Activated CD4-positive, CD25-positive, alpha-beta regulatory T cell treated with anti-CD3 and anti-CD28 coated beads, Interleukin-2, amount 50 U/mL, for 24 hours (primary cell): ENCODE results near the gene PARP11.
"Not testable (repeated sequence)": the region's sequence is repeated elsewhere in the genome, so short reads cannot be mapped to it uniquely, and the experiment has no call there.

Experiments used
- ATAC-seq, 2 donors: fragments of 150-1000 bp; cut with Tn5 transposase; one replicate each; pipeline ENCODE4 v1.10.0; 2021; ENCODE audit warnings: mild to moderate bottlenecking in 1 of 2, moderate library complexity in 1 of 2

PARP11 gene

DNA sequence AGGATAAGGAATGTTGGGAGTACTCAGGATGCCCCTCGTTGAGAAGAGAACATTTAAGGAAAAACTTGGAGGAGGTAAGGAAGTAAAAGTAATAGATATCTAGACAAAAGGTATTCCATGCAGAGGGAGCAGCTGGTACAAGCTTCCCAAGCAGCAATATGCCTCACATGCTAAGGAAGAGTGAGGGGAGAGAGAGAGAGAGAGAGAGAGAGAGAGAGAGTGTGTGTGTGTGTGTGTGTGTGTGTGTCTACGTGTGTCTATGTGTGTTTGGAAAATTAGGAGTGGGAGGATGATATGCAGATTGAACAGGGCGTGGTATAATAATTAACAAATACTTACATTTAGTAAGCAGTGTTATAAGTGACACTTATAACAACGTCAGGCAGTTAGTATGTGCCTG lies 9.2 kb upstream of the PARP11 start:
- ATAC-seq = no peak

DNA sequence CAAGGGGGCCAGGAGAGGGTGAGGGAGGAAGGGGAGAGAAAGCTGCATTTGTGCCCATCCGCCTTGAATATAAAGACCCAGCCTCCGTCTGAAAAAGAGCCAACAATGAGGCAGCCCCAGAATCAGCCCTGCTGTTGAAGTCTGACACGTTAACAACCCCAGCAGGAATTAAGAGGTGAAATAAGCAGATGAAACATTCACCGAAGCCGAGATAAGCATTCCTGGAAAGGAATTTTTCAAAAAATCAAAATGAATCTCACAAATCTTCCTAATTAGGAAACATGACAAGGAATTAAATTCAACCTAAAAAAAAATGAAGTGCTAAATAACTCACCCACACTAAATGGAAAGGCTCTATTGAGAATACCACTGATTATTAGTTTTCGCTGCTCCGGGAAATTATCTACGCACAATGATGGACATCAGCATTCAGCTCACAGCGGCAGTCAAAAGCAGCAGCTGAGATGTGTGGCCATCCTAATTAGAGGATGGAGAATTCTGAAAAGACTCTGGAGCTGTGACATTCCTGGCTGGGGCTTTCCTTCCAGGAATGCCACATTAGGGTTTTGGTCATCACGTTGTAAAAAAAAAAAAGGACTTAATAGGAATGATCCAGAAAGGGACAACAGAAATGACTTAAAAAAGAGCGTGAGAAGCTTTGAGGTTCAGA lies 8.2 kb upstream of the PARP11 start:
- ATAC-seq = no peak

DNA sequence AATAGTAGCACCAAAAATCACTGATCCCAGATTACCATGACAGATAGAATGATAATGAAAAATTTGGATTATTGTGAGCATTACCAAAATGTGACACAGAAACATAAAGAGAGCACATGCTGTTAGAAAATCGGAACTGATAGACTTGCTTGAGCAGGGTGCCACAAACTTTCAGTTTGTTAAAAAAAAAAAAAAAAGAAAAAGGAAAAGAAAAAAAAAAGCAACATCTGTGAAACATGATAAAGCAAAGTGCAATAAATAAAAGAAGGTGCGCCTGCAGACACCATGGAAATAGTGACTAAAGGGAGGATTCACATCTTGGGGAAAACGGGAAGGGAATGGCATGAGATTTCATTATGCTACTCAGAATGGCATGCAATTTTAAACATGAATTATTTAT lies 6.6 kb upstream of the PARP11 start:
- no peak for ATAC-seq

DNA sequence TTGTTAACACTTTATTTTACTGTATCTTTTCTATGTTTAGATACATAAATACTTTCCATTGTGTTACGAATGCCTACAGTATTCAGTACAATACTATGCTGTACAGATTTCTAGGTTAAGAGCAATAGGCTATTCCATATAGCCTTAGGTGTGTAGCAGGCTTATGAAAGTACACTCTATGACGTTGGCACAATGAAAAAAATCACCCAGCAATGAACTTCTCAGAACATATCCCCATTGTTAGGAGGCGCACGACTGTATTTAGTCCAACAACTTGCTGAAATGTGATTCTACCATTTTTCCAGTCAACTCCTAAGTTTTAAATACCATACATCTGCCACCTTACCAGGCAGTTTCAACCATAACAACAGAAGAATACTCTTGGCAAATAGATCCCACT lies 1.8 kb downstream of the PARP11 start:
- ATAC-seq = no peak

DNA sequence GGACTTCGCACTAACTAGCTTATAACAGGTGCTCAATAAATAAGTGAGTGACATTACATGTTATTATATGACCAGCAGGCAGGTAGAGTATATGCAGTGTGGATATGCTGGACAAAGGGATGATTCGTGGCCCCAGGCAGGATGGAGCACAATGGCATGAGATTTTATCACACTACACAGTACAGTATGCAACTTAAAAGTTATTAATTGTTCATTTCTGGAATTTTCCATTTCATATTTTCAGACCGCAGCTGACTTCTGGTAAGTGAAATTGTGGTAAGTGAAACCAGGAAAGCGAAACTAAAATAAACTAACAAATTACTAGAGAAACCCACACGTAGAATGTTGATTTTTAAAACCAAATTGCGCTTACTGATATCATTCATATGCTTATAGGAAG lies 3.3 kb downstream of the PARP11 start:
- peak; percentile 11 to 12 for ATAC-seq

DNA sequence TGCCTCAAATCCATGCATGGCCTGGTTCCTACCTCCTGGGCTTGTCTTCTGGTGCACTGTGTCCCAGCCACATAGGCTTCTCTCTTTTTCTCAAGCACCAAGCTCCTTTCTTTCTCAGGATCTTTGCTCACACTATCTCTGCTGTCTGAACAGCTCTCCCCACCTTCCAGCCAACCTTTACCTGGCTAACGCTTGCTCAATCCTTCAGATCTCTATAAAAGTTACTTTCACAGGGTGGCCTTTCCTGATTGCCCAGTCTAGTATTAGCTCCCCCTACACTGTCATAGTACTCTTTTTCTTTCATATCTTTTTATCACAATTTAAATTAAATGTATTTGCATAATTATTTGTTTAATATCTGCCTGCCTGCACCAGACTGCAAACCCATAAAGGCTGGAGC lies 3.8 kb downstream of the PARP11 start:
- ATAC-seq = no peak

DNA sequence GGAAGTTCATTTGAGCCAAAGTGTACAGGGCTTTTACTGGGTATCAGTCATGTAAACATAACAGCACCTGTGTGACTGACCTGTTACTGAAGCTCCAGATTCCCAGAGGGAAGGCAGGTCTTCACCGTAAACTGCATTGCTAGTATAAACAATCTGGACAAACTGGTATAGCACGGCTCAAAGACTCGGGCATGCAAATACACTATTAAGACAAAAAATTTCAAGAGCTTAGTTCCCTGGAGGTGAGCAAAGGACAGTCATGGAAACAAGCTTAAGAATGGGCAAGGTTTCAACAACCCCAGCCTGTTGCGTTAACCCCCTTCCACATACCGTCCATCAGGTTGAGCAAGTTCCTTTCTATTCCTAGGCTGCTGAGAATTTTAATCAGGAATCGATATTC lies 9.4 kb downstream of the PARP11 start:
- ATAC-seq = no peak

DNA sequence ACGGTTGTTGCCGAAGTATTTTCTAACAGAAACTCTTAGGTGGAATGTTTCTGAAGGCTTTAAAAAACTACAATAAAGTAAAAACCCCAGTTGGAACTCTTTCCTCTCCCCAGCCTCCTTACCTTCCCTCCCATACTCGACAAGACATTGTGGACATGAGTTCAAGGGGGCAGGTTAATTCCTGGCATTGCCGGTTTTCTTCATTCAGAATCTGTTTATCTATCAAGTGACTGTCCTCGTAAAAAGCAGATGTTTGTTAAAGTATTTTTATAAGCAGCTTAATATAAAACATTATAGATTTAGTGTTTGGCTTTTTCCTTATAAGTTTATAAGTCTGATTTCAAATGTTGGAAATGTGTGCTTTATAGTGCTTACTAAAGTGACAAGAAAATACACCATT lies 30.7 kb downstream of the PARP11 start:
- ATAC-seq = no peak

DNA sequence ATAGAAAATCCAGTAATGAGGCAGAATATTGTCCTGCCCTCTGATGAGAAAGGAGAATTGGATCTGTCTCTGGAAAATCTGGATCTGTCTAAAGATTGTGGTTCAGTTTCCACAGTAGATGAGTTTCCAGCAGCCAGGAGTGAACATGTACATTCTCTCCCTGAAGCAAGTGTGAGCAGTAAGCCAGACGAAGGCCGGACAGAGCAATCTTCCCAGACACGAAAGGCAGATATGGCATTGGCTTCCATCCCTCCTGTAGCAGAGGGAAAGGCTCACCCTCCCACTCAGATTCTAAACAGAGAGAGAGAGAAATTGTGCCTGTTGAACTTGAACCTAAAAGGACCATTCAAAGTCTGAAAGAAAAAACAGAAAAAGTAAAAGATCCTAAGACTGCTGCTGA lies 31.4 kb downstream of the PARP11 start:
- no peak for ATAC-seq

DNA sequence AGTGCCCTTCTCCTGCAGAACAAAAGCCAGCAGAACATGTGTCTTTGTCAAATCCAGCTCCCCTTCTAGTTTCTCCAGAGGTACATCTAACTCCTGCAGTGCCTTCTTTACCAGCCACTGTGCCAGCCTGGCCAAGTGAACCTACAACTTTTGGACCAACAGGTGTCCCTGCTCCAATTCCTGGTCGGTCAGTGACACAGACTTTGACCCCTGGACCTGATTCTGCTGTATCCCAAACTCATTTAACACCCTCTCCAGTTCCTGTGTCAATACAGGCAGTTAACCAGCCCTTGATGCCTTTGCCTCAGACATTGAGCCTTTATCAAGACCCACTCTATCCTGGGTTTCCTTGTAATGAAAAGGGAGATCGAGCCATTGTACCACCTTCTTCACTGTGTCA lies 32.4 kb downstream of the PARP11 start:
- ATAC-seq = not testable (repeated sequence)

DNA sequence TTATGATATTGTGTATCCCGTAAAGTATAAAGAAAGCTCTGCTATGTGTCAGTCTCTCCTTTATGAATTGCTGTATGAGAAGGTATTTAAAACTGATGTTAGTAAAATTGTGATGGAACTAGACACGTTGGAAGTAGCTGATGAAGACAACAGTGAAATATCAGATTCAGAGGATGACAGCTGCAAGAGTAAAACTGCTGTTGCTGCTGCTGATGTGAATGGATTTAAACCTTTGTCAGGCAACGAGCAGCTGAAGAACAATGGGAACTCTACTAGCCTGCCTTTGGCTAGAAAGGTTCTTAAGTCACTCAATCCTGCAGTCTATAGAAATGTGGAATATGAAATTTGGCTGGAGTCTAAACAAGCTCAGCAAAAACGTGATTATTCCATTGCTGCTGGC lies 33.5 kb downstream of the PARP11 start:
- ATAC-seq = not testable (repeated sequence)

DNA sequence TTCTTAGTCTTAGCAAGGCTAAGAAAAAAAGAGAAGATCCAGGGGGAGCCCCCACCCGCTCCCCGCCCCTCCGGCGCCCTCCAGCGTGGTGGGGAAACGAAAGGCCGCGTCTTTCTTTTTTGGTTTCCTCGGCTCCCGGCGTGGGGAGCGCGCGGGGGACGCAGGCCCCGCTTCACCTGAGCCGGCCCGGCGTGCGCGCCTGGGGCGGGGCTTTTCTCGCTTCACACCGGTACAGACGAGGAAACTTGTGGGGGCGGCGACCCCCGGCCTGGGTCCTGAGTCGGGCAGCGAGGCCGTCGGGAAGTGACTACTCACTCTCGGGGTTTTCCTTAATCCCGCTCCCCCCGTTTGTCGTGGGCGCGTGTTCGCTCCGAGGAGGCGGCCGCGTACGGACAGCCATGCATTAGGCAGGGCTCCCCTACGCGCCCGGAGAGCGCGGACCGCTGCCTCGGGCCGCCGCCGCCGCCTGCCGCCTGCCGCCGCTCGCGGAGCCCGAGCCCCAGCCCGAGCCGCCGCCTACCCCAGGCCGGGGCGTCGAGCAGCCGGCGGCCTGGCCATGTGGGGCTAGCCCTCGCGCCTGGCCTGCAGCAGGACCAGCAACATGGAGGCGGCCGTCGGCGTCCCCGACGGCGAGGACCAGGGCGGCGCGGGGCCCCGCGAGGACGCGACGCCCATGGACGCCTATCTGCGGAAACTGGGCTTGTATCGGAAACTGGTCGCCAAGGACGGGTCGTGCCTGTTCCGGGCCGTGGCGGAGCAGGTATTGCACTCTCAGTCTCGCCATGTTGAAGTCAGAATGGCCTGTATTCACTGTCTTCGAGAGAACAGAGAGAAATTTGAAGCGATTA lies 34.3 kb downstream of the PARP11 start:
- peak; percentile 41 to 56 for ATAC-seq

DNA sequence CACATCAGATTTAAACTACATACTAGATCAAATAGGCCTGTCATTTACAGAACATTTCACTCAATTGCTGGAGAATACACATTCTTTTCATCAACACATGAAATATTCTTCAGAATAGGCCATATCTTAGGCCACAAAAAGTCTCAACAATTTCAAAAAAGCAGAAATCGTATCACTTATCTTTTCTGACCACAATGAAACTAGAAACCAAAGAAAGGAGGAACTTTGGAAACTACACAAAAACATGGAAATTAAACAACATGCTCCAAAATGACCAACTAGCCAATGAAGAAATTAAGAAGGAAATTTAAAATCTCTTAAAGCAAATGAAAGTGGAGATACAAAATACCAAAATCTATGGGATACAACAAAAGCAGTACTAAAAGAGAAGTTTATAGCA lies 35.1 kb downstream of the PARP11 start:
- ATAC-seq = no peak

DNA sequence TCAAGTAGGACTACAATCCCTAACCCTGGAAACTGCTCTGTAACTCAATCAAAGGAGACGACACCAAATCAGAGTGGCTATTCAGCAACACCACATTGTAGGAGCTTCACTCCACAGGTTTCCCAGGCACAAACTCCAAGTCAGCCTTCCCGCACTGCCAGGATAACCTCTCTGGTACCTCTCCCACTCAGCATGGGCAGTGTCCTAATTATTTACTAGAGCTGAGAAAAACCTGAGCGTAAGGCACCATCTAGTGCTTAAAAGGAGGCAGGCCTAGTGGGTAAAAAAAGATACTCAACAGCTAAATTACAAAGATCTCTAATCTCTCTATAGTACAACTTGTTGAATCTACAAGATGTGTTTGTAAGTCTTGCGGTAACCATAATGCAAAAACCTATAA lies 36.1 kb downstream of the PARP11 start:
- no peak for ATAC-seq

DNA sequence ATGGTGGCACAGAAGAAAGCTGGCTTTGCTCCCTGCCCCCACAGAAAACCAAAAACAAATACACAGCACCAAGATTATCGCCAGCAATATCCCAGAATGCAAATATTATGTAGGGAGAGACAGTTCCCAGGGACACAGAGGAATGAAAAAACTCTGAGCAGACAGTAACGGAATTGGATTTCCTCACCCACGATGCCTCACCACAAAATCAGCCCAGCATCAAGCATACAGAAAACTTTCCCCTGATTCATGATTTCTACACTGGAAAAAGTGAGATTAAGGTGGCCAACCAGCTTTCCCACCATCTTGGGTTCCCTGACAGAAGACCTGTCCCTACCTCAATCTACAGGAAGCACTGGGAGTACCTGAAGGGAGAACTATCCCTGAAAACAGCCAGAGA lies 36.6 kb downstream of the PARP11 start:
- ATAC-seq = no peak

DNA sequence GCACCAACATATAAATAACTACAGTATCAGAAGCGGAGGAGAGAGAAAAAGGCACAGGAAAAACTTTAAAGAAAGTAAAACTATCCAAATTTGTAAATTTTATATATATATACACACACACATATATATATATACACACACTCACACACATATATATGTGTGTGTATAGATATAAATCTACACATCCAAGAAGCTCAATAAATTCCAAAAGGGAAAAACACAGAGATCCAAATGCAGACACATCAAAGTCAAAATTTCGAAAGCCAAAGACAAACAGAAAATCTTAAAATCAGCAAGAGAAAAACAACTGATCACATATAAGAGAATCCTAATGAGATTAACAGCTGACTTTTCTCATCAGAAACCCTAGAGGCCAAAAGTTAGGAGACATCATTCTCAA lies 37.3 kb downstream of the PARP11 start:
- ATAC-seq = no peak

DNA sequence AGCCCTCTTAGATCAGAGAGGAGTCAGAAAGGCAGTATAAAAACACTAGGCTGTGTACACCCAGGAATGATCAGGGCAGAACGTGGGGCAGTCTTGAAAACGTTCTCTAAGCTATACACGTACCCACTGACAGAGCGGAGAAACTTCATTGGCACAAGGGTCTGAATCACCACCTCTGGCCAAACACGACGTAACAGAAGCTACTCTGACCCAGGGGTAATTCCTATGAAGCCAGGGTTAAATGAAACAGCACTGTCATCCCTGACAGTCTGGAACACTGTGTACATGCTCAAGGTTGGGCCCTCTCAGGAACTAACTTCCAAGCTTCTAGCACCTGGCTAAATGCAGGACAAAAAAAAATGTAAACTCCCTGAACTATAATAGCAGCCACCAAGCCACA lies 38.4 kb downstream of the PARP11 start:
- no peak for ATAC-seq

DNA sequence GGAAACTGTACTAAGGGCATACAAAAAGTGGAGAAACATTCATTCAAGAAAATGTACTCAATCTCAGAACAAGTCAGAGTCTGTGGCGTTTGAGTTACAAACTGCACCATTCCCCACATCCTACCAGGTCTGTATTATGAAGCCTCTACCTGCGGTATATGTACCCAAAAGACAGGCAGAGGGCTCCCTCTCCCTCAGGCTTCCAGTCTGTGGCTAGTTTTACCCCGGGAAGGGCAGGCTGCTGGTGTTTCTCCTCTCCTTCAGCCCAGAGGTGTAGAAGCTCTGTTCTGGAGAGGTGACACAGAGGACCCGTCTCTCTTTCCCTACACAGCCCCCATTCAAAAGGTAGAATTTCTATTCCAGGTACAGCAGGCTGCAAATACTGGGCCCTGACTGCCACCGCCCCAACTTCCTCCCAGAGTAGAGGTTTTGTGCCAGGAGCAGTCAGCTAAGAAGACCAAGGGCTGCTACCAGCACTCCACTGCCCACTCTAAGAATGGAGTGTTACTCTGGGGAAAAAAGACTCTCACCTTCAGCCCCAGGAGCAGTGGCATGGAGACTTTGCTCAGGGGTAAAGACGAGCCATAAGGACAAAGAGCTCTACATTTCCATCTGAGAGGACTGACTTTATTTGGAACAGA lies 39.4 kb downstream of the PARP11 start:
- ATAC-seq = no peak

DNA sequence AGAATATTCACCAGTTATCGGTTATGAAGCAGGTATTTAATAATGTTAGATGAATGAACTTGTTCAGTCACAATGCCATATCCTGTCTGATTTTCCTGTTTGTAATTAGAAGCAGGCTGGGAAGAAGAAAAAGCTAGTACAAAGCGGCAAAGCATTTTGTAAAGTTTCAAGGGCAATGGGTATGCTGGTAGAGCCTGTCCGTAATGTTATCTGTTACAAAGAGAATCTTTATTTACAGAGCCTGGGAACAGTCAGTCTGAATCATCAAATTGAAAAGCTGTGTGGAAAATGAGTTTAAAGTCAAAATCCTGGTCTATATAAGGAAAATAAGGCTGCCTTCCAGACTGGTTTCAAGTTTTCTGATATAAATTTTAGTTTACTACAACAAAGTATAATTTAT lies 40.5 kb downstream of the PARP11 start:
- ATAC-seq = no peak

DNA sequence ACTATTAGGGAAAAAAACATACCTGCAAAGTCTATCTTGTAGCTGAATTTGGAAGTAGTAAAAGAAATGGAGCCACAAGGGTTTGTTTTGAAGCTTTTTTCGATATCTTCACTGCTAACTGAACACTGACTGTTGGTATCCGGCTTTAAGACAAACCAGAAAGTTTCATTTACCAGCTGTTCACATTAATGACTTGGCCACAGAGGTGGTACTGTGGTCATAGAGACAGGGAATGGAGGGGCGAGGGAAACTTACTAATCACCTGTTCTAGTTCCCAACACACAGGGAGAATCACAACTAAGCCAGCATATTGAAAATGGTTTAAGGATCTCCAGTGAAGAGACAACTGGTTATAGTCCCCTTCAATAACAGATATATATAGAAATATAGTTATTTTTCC lies 44.3 kb downstream of the PARP11 start:
- ATAC-seq = no peak

DNA sequence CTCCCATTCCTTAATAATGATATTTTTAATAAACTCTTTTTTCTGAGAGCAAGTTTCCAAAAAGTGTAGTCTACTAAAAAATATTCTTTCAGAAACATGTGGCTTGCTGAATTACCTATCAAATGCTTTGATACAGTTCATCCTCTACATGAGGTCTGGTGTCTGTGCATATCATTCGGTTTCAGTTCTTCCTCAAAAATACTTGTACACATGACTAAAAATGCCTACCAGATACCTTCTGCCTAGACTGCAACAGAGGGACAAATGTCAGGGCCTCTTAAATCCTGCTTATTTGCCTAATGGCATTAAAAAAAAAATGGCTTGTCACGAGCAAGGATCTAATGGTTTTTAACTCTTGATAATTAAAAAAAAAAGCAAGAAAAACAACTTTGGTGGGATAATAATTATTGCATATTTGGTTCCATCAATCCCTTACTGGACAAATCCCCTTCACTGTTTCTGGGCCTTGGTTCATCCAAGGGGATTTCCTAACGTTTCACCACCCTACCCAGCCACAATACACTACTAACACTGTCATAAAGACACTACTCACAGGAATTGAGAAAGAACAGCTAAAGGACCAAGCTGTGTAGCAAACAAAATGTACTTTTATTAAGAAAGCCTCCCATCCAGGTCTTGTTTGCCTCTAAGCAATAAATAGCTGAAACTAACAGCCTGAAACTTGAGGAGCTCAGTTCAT lies 45.7 kb downstream of the PARP11 start:
- ATAC-seq = no peak

DNA sequence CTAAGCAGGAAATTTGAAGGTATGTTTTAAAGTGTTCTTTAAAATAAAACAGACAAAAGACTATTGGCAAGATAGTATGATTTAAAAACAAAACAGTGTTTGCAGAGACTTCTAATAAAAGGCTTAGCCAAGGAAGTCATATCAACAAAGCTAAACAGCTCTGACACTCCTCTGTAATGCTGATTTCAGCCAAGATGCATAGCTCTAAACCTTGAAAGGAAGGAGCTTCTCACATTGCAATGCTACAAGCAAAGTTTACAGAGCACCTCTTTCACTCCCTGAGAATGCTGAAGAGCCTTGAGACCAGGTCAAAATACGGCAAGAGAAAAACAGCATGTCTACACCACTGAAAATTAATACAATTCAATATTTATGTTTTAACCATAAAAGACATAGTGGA lies 51.8 kb downstream of the PARP11 start:
- ATAC-seq = no peak

DNA sequence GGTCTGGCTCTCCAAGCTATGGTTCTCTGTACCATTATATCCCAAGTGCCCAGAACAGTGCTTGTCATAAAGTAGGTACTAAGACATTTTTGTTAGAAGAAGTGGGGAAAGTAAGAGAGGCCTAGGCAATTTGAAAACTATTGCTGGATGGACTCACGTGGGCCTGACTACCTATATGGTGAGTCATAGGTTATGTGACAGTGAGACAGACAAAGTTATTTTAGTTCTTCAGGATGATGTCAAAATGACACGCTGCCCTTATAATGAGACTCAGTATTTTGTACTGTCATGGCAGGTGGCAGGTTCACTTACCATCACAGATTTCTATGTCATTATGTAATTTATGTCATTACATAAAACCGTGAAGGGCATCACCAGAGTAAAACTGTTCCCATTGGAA lies 53.1 kb downstream of the PARP11 start:
- ATAC-seq = peak; percentile 85 to 93
